Panc1 (cell line): Measurements from ENCODE around the gene PKD1L1.

Experiments used
- CTCF ChIP-seq: fragments of 450-650 bp; IDR thresholded peaks from 2 replicates; pipeline ENCODE4 v1.5.1; 2017; ENCODE audit warnings: mild to moderate bottlenecking
- POLR2AphosphoS5 ChIP-seq: IDR thresholded peaks from 2 replicates; pipeline ENCODE4 v1.6.1; 2012; ENCODE audit warnings: mild to moderate bottlenecking, low read depth, low read length, moderate library complexity
- REST ChIP-seq, 2 experiments: IDR thresholded peaks; 2 replicates each; pipeline ENCODE4 v1.6.1; 2011 to 2012; ENCODE audit warnings: low read depth in 2 of 2, control low read depth in 1 of 2, low read length in 1 of 2, mild to moderate bottlenecking in 1 of 2, moderate library complexity in 1 of 2; ENCODE audit not compliant: insufficient read depth in 1 of 2

GRCh38 chr7:47758546-47758945 is 189.7 kb downstream of the PKD1L1 start:
- TF ChIP-seq CTCF (no peak), REST (IDR thresholded peaks at IDR 0.05; ENCODE audit: insufficient read depth in 1 of 2, low read depth in 2 of 2, low read length in 1 of 2) (no peak), POLR2AphosphoS5 (peak; percentile 37; the same call in 1 of the 2 replicates)
